Measurements from ENCODE around the gene PLAAT1. TPM values are rescaled to one million over a fixed set of nuclear protein-coding genes. Genes with fewer than 3 reads are reported as not detected.

PLAAT1 gene
- total and polyA plus RNA-seq, 5 experiments from 2014 or later, result not detected

Other genes starting within 250 kb of the PLAAT1 start
- gene ATP13A5, start 137.5 kb downstream of the PLAAT1 start, total RNA-seq, result not detected
- gene ATP13A5, start 137.5 kb downstream of the PLAAT1 start, polyA plus RNA-seq, result not detected